ENCODE data around the gene PRMT3. TPM values are rescaled to one million over a fixed set of nuclear protein-coding genes. Genes with fewer than 3 reads are reported as not detected.

Gene PRMT3
- total and polyA plus RNA-seq, 2 donors (not counting 1 experiment from before 2014, with no cell fraction given), result 6.0 to 18.3 TPM

DNA sequence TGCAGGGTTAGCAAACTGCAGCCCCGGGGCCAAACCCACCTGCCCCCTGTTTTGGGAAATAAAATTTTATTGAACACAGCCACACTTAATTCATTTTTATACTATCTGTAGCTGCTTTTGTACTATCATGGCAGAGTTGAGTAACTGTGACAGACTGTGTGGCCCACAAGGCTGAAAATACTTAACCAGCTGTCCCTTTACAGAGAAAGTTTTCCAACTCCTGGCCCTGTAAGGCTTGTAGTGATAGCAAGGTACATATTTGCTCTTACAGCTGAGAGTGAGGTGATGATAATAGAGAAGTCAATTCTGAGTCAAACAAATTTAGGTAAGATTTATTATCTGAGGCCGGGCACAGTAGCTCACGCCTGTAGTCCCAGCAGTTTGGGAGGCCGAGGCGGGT, 124.5 kb downstream of the PRMT3 start:
- H3K27ac Mint-ChIP-seq, result no peak overlapping the region
- POLR2A ChIA-PET, result no interaction called here
- ATAC-seq (ENCODE audit: low read depth), result no peak
- CTCF ChIA-PET, result interaction anchor here (1.2 kb wide), 1 partner anchor 15 kb away, joined by 3 read pairs; no protein-coding TSS in a partner anchor
- WGBS (ENCODE audit: insufficient coverage), result 100% methylated on average over 1 of the region's 5 CpGs
- peaks cover 1 to 10% of the 10 kb centered on the region in 2 experiments for H3K36me3 ChIP-seq (replicated peaks in 1 of 2; ENCODE audit: control extremely low read depth in 1 of 2, control insufficient read depth in 1 of 2, extremely low read depth in 1 of 2, insufficient read depth in 2 of 2, low read length in 1 of 2)
- no peak overlapping the region for H3K27ac ChIP-seq (ENCODE audit: low read length in 2 of 2)
- no peak overlapping the region for H3K4me3 ChIP-seq (ENCODE audit: control extremely low read depth in 1 of 5, extremely low read depth in 1 of 5, insufficient read depth in 1 of 5, low read depth in 2 of 5, low read length in 4 of 5)
- H3K27me3 ChIP-seq (replicated peaks in 1 of 4; ENCODE audit: control extremely low read depth in 1 of 4, control insufficient read depth in 3 of 4, insufficient read depth in 4 of 4, low read length in 3 of 4), result no peaks in the 10 kb centered on the region
- intact Hi-C loops (cut with micrococcal nuclease), result no loop called here
- no peak overlapping the region for H2AFZ ChIP-seq (ENCODE audit: insufficient read depth, low read depth, low read length, poor library complexity, severe bottlenecking)
- H3K4me1 ChIP-seq (ENCODE audit: control insufficient read depth in 2 of 2, insufficient read depth in 2 of 2, low read length in 2 of 2), result no peaks in the 10 kb centered on the region
- TF ChIP-seq, protein P1, sequence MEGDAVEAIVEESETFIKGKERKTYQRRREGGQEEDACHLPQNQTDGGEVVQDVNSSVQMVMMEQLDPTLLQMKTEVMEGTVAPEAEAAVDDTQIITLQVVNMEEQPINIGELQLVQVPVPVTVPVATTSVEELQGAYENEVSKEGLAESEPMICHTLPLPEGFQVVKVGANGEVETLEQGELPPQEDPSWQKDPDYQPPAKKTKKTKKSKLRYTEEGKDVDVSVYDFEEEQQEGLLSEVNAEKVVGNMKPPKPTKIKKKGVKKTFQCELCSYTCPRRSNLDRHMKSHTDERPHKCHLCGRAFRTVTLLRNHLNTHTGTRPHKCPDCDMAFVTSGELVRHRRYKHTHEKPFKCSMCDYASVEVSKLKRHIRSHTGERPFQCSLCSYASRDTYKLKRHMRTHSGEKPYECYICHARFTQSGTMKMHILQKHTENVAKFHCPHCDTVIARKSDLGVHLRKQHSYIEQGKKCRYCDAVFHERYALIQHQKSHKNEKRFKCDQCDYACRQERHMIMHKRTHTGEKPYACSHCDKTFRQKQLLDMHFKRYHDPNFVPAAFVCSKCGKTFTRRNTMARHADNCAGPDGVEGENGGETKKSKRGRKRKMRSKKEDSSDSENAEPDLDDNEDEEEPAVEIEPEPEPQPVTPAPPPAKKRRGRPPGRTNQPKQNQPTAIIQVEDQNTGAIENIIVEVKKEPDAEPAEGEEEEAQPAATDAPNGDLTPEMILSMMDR (IDR thresholded peaks at IDR 0.05), result no peak
- TF ChIP-seq EZH2 (IDR thresholded peaks at IDR 0.05; ENCODE audit: borderline replicate concordance, insufficient read depth, low read depth, low read length, poor library complexity, severe bottlenecking), result no peak
- H3K27me3 Mint-ChIP-seq, result no peaks in the 10 kb centered on the region
- H3K9me3 Mint-ChIP-seq (ENCODE audit: insufficient read depth), result no peaks in the 10 kb centered on the region
- no peak overlapping the region for H3K4me2 ChIP-seq (replicated peaks; ENCODE audit: low read depth, low read length, poor library complexity, severe bottlenecking)
- H4K20me1 ChIP-seq (ENCODE audit: control insufficient read depth, insufficient read depth, low read length, poor library complexity, severe bottlenecking), result no peaks in the 10 kb centered on the region
- no peak overlapping the region for H3K4me3 Mint-ChIP-seq
- H3K79me2 ChIP-seq (ENCODE audit: control insufficient read depth, insufficient read depth, low read length), result no peaks in the 10 kb centered on the region
- DNase-seq, result no peak
- H3K9ac ChIP-seq (ENCODE audit: low read length), result no peak overlapping the region
- no peaks in the 10 kb centered on the region for H3K4me1 Mint-ChIP-seq
- H3K9me3 ChIP-seq (ENCODE audit: control extremely low read depth in 1 of 3, control insufficient read depth in 2 of 3, insufficient read depth in 1 of 3, low read length in 2 of 3), result no peaks in the 10 kb centered on the region

DNA sequence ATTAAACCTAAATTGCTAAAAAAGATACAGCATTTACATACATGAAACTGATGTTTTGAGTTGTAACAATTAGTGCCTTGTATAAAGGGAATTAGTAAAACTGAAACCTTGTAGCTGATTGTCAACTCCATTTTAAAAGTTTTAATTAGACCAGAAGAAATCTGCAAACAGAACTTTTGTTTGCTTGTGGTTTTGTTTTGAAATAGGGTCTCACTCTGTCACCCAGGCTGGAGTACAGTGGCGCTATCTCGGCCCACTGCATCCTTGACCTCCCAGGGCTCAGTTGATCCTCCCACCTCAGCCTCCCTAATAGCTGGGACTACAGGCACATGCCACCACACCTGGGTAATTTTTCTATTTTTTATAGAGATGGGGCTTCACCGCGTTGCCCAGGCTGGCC, 125.4 kb downstream of the PRMT3 start:
- POLR2A ChIA-PET, result no interaction called here
- Histone ChIP-seq H3K4me3 (ENCODE audit: control extremely low read depth in 1 of 5, extremely low read depth in 1 of 5, insufficient read depth in 1 of 5, low read depth in 2 of 5, low read length in 4 of 5) (no peak overlapping the region), H4K20me1 (ENCODE audit: control insufficient read depth, insufficient read depth, low read length, poor library complexity, severe bottlenecking) (no peaks in the 10 kb centered on the region), H2AFZ (ENCODE audit: insufficient read depth, low read depth, low read length, poor library complexity, severe bottlenecking) (no peak overlapping the region), H3K79me2 (ENCODE audit: control insufficient read depth, insufficient read depth, low read length) (no peaks in the 10 kb centered on the region), H3K9ac (ENCODE audit: low read length) (no peak overlapping the region), H3K27me3 (replicated peaks in 1 of 4; ENCODE audit: control extremely low read depth in 1 of 4, control insufficient read depth in 3 of 4, insufficient read depth in 4 of 4, low read length in 3 of 4) (no peaks in the 10 kb centered on the region), H3K27ac (ENCODE audit: low read length in 2 of 2) (no peak overlapping the region), H3K4me1 (ENCODE audit: control insufficient read depth in 2 of 2, insufficient read depth in 2 of 2, low read length in 2 of 2) (no peaks in the 10 kb centered on the region), H3K9me3 (ENCODE audit: control extremely low read depth in 1 of 3, control insufficient read depth in 2 of 3, insufficient read depth in 1 of 3, low read length in 2 of 3) (no peaks in the 10 kb centered on the region), H3K4me2 (replicated peaks; ENCODE audit: low read depth, low read length, poor library complexity, severe bottlenecking) (no peak overlapping the region), H3K36me3 (replicated peaks in 1 of 2; ENCODE audit: control extremely low read depth in 1 of 2, control insufficient read depth in 1 of 2, extremely low read depth in 1 of 2, insufficient read depth in 2 of 2, low read length in 1 of 2) (peaks cover 1 to 10% of the 10 kb centered on the region in 2 experiments)
- CTCF ChIA-PET, result interaction anchor here (1.2 kb wide), 1 partner anchor 16 kb away, joined by 3 read pairs; no protein-coding TSS in a partner anchor
- H3K27me3 Mint-ChIP-seq, result peaks cover 2% of the 10 kb centered on the region
- no peak for ATAC-seq (ENCODE audit: low read depth)
- H3K9me3 Mint-ChIP-seq (ENCODE audit: insufficient read depth), result no peaks in the 10 kb centered on the region
- no peak overlapping the region for H3K4me3 Mint-ChIP-seq
- WGBS (ENCODE audit: insufficient coverage), result 60% methylated on average over 2 of the region's 4 CpGs
- no peak for TF ChIP-seq EZH2 (IDR thresholded peaks at IDR 0.05; ENCODE audit: borderline replicate concordance, insufficient read depth, low read depth, low read length, poor library complexity, severe bottlenecking)
- TF ChIP-seq, protein P1 (IDR thresholded peaks at IDR 0.05), result no peak
- no peak overlapping the region for H3K27ac Mint-ChIP-seq
- H3K4me1 Mint-ChIP-seq, result no peaks in the 10 kb centered on the region
- DNase-seq, result no peak
- intact Hi-C loops (cut with micrococcal nuclease), result no loop called here
